Stomach (tissue), 4 donors: ENCODE data around the gene CEACAM5.

Source experiments
- POLR2AphosphoS5 ChIP-seq, 3 donors: sonication (generic); formaldehyde crosslinking; IDR thresholded peaks; one replicate each; pipeline ENCODE4 v1.6.1; 2016; ENCODE audit warnings: antibody characterized with exemption in 3 of 3
- TF ChIP-seq, protein P1 (sequence below), 7 experiments: fragments of 450-650 bp in 4 of 7; fragments of 200-600 bp in 3 of 7; sonication (generic) in 3 of 7; IDR thresholded peaks; one replicate each; pipeline ENCODE4 v1.5.1; 2016 to 2019; ENCODE audit warnings: antibody characterized with exemption in 7 of 7, control low read depth in 2 of 7, mild to moderate bottlenecking in 1 of 7

GRCh38 chr19:41776700-41777099, 68.3 kb downstream of the CEACAM5 start:
- TF ChIP-seq, protein P1, sequence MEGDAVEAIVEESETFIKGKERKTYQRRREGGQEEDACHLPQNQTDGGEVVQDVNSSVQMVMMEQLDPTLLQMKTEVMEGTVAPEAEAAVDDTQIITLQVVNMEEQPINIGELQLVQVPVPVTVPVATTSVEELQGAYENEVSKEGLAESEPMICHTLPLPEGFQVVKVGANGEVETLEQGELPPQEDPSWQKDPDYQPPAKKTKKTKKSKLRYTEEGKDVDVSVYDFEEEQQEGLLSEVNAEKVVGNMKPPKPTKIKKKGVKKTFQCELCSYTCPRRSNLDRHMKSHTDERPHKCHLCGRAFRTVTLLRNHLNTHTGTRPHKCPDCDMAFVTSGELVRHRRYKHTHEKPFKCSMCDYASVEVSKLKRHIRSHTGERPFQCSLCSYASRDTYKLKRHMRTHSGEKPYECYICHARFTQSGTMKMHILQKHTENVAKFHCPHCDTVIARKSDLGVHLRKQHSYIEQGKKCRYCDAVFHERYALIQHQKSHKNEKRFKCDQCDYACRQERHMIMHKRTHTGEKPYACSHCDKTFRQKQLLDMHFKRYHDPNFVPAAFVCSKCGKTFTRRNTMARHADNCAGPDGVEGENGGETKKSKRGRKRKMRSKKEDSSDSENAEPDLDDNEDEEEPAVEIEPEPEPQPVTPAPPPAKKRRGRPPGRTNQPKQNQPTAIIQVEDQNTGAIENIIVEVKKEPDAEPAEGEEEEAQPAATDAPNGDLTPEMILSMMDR (IDR thresholded peaks at IDR 0.05) = no peak
- TF ChIP-seq POLR2AphosphoS5 (IDR thresholded peaks at IDR 0.05) = no peak
